Right lobe of liver (tissue), 6 donors: ENCODE measurements around the gene MAMLD1. TPM values are rescaled to one million over a fixed set of nuclear protein-coding genes. Genes with fewer than 3 reads are reported as not detected.

Experiments
- ATAC-seq, 4 donors: fragments of 200-7000 bp; cut with Tn5 transposase; one replicate each; pipeline ENCODE4 v1.9.1; 2020; ENCODE audit warnings: mild to moderate bottlenecking in 4 of 4, moderate library complexity in 4 of 4
- DNase-seq, 3 donors: peaks; one replicate each; pipeline ENCODE4 v3.0.0-alpha.2; 2020
- H3K27ac ChIP-seq, 3 donors: fragments of 200-600 bp; one replicate each; pipeline ENCODE4 v1.8.0; 2022
- H3K27me3 ChIP-seq, 2 donors: fragments of 200-600 bp; one replicate each; pipeline ENCODE4 v1.8.0; 2022
- H3K36me3 ChIP-seq, 4 donors: fragments of 200-600 bp; sonication (generic) in 1 of 4; one replicate each; pipeline versions ENCODE4 v1.5.1 to v1.8.0; 2017 to 2022; ENCODE audit warnings: control low read depth in 1 of 4
- H3K4me1 ChIP-seq, 4 donors: fragments of 200-600 bp; sonication (generic) in 1 of 4; one replicate each; pipeline versions ENCODE4 v1.5.1 to v1.8.0; 2017 to 2022; ENCODE audit warnings: control low read depth in 1 of 4
- H3K4me3 ChIP-seq, 3 donors: fragments of 200-600 bp; one replicate each; pipeline ENCODE4 v1.8.0; 2022
- H3K9me3 ChIP-seq, 4 donors: fragments of 200-600 bp; sonication (generic) in 1 of 4; one replicate each; pipeline versions ENCODE4 v1.5.1 to v1.8.0; 2017 to 2022; ENCODE audit warnings: control low read depth in 1 of 4
- CTCF ChIP-seq, 4 donors: fragments of 200-600 bp in 3 of 4; fragments of 450-650 bp in 1 of 4; IDR thresholded peaks; one replicate each; pipeline versions ENCODE4 v1.5.1 to v1.8.0; 2016 to 2022; ENCODE audit warnings: antibody characterized with exemption in 4 of 4, mild to moderate bottlenecking in 2 of 4
- POLR2A ChIP-seq: fragments of 450-650 bp; IDR thresholded peaks from one replicate; pipeline ENCODE4 v1.6.1; 2017; ENCODE audit warnings: antibody characterized with exemption, mild to moderate bottlenecking
- WGBS: methylation state at CpG from one replicate; pipeline ENCODE4 v1.1.6; 2018; ENCODE audit warnings: low coverage, low lambda C conversion rate; ENCODE audit not compliant: insufficient coverage; ENCODE audit errors: missing lambda C conversion rate; 5-methylcytosine and 5-hydroxymethylcytosine counted together
- intact Hi-C, 2 donors: fragments of 100-400 bp; cut with DNase I; formaldehyde crosslinking; loops; one replicate each; pipeline versions ENCODE4 v1.11.2 to v1.14.1; 2022
- total RNA-seq, 6 experiments: library from RNA; depleted of rRNA in 2 of 6; stranded (reverse); fragments of >200 nt in 2 of 6; fragmentation: NEBNext Ultra II Directional in 3 of 6; extraction: Animal tissue kit (Norgen Biotek cat#: 25700) in 3 of 6; gene quantifications; one replicate each; pipeline versions ENCODE4 v1.1.0 to v1.2.4, GENCODE V29; 2016 to 2023
- donor health status: DM: no; HTN: yes; CAD: no.
- donor health status: DM: no; HTN: no; CAD: no.
- donor health status: DM: no; HTN: no; CAD: no.
- donor health status: DM: no; HTN: yes; CAD: no.
- donor health status: DM: no; HTN: yes; CAD: no.

The MAMLD1 gene
- total RNA-seq, 6 experiments from 2014 or later: 0.99 to 4.7 (median 1.8) TPM

- H3K36me3 ChIP-seq: no peaks in the 10 kb centered on the region
- H3K27me3 ChIP-seq: no peaks in the 10 kb centered on the region
- WGBS: 53% methylated on average over 2 of the region's 2 CpGs
- no peaks in the 10 kb centered on the region for H3K9me3 ChIP-seq
- peaks cover 0 to 8% (median 0%) of the 10 kb centered on the region in 4 donors for H3K4me1 ChIP-seq
- no peak overlapping the region for H3K27ac ChIP-seq
- no peak for TF ChIP-seq CTCF (IDR thresholded peaks at IDR 0.05)
- TF ChIP-seq POLR2A: no peak
- ATAC-seq: peak; percentile 40 to 84 (median 70)
- no peak overlapping the region for H3K4me3 ChIP-seq
- DNase-seq: no peak
- intact Hi-C loops: no loop called here
Measured at GRCh38 chrX:150446151-150446550, 83.0 kb downstream of the MAMLD1 start.

DNA sequence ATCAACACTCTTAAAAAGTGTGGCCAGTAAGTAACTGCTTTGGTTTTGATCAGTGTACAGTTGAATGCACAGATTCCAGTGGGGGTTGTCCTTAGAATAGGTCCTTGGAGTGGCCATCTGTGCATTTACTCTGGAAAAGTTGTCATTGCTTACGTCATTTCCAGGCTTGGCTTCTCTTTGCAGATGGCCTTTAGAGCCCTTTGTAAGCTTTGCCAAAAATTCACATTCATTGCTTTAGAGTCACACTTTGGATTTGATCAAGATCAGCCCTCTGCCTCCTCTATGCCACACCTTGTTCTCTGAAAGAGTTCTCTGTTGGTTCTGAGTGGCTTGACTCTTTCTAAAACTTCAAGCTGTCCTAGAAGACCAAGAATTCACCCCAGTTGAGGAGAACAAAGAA is 83.9 kb downstream of the MAMLD1 start:
- ATAC-seq: no peak
- H3K9me3 ChIP-seq: no peaks in the 10 kb centered on the region
- H3K4me3 ChIP-seq: no peak overlapping the region
- H3K36me3 ChIP-seq: no peaks in the 10 kb centered on the region
- WGBS: 86% methylated on average over 1 of the region's 1 CpG
- DNase-seq: no peak
- H3K27me3 ChIP-seq: no peaks in the 10 kb centered on the region
- intact Hi-C loops: no loop called here
- no peak for TF ChIP-seq CTCF (IDR thresholded peaks at IDR 0.05)
- no peak for TF ChIP-seq POLR2A
- peaks cover 0 to 8% (median 0%) of the 10 kb centered on the region in 4 donors for H3K4me1 ChIP-seq
- H3K27ac ChIP-seq: no peak overlapping the region

DNA sequence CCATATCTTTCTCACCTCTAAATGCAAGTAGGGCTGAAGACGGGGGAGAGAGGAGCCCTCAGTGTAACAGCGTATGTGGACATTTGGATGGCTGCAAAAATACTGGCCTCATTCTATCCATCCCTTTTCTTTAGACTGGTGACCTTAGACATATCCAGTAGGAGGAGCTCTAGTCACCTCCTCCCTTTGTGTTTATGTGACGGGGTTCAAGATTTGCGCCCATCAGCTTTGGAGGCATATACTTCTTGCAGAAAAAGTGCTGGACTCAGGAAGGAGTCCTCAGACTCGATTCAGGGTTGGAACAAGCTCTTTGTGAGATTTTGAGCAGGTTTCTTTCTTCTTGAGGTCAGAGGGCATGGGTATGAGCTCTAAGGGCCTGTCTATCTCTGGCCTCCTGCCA is 86.2 kb downstream of the MAMLD1 start:
- TF ChIP-seq POLR2A (no peak), CTCF (IDR thresholded peaks at IDR 0.05) (peak in 1 of 4 donors; percentile 10)
- intact Hi-C loops: no loop called here
- ATAC-seq (no peak), DNase-seq (no peak)
- Histone ChIP-seq H3K27me3 (no peaks in the 10 kb centered on the region), H3K36me3 (no peaks in the 10 kb centered on the region), H3K4me3 (no peak overlapping the region), H3K27ac (no peak overlapping the region), H3K9me3 (no peaks in the 10 kb centered on the region), H3K4me1 (peaks cover 0 to 8% (median 0%) of the 10 kb centered on the region in 4 donors)
- WGBS: 48% methylated on average over 4 of the region's 5 CpGs

GRCh38 chrX:150450519-150451177 is 87.5 kb downstream of the MAMLD1 start:
- ATAC-seq (no peak), DNase-seq (no peak)
- no CpG with 5 or more reads among the region's 5 CpGs for WGBS
- no peaks in the 10 kb centered on the region for H3K36me3 ChIP-seq
- no peak overlapping the region for H3K4me3 ChIP-seq
- H3K9me3 ChIP-seq: no peaks in the 10 kb centered on the region
- no peak overlapping the region for H3K27ac ChIP-seq
- TF ChIP-seq POLR2A (no peak), CTCF (IDR thresholded peaks at IDR 0.05) (no peak)
- intact Hi-C loops: no loop called here
- H3K4me1 ChIP-seq: peaks cover 0 to 8% (median 0%) of the 10 kb centered on the region in 4 donors
- no peaks in the 10 kb centered on the region for H3K27me3 ChIP-seq
